Breast epithelium (tissue), 4 donors: ENCODE measurements around the gene ZNF565. TPM values are rescaled to one million over a fixed set of nuclear protein-coding genes. Genes with fewer than 3 reads are reported as not detected.

Experiments
- DNase-seq, 2 donors: peaks; one replicate each; pipeline ENCODE4 v3.0.0-alpha.2; 2019; ENCODE audit warnings: low spot score in 2 of 2
- H3K27ac ChIP-seq, 2 donors: fragments of 200-600 bp; sonication (generic) in 1 of 2; one replicate each; pipeline ENCODE4 v1.5.1; 2016 to 2019; ENCODE audit warnings: mild to moderate bottlenecking in 1 of 2
- H3K27me3 ChIP-seq, 2 donors: fragments of 200-600 bp; sonication (generic) in 1 of 2; one replicate each; pipeline versions ENCODE4 v1.5.1 to v1.6.0; 2017 to 2019; ENCODE audit warnings: control low read depth in 1 of 2, mild to moderate bottlenecking in 1 of 2
- H3K36me3 ChIP-seq: fragments of 200-600 bp; one replicate; pipeline ENCODE4 v1.5.1; 2019
- H3K4me1 ChIP-seq, 2 donors: fragments of 200-600 bp; sonication (generic); one replicate each; pipeline ENCODE4 v1.5.1; 2016 to 2019; ENCODE audit warnings: control low read depth in 1 of 2
- H3K4me3 ChIP-seq, 3 donors: fragments of 200-600 bp; sonication (generic); 1 replicate in 2 of 3; 2 replicates in 1 of 3; pipeline ENCODE4 v1.5.1; 2016 to 2019; ENCODE audit warnings: mild to moderate bottlenecking in 3 of 3, moderate library complexity in 2 of 3
- H3K9me3 ChIP-seq, 2 donors: fragments of 200-600 bp; sonication (generic) in 1 of 2; one replicate each; pipeline ENCODE4 v1.5.1; 2016 to 2019; ENCODE audit warnings: control low read depth in 1 of 2
- POLR2A ChIP-seq: fragments of 450-650 bp; IDR thresholded peaks from one replicate; pipeline ENCODE4 v1.6.1; 2016; ENCODE audit warnings: antibody characterized with exemption, mild to moderate bottlenecking, moderate library complexity
- POLR2AphosphoS5 ChIP-seq, 3 donors: sonication (generic); formaldehyde crosslinking; IDR thresholded peaks; one replicate each; pipeline ENCODE4 v1.6.1; 2017; ENCODE audit warnings: antibody characterized with exemption in 3 of 3
- intact Hi-C: fragments of 100-400 bp; cut with DNase I; formaldehyde crosslinking; loops from one replicate; pipeline ENCODE4 v1.15.1; 2023; ENCODE audit warnings: low total_unique reads
- total RNA-seq, 3 donors: library from RNA; depleted of rRNA; stranded (reverse); fragments of >200 nt; gene quantifications; one replicate each; pipeline ENCODE4 v1.1.0, GENCODE V29; 2016
- TF ChIP-seq, protein P1 (sequence below), 3 donors: fragments of 450-650 bp; IDR thresholded peaks; one replicate each; pipeline ENCODE4 v1.5.1; 2016 to 2017; ENCODE audit warnings: antibody characterized with exemption in 3 of 3, mild to moderate bottlenecking in 3 of 3, moderate library complexity in 3 of 3

The ZNF565 gene
- 1 to 10 TPM; 4.3 to 7.8 (median 7.2) TPM for total RNA-seq

DNA sequence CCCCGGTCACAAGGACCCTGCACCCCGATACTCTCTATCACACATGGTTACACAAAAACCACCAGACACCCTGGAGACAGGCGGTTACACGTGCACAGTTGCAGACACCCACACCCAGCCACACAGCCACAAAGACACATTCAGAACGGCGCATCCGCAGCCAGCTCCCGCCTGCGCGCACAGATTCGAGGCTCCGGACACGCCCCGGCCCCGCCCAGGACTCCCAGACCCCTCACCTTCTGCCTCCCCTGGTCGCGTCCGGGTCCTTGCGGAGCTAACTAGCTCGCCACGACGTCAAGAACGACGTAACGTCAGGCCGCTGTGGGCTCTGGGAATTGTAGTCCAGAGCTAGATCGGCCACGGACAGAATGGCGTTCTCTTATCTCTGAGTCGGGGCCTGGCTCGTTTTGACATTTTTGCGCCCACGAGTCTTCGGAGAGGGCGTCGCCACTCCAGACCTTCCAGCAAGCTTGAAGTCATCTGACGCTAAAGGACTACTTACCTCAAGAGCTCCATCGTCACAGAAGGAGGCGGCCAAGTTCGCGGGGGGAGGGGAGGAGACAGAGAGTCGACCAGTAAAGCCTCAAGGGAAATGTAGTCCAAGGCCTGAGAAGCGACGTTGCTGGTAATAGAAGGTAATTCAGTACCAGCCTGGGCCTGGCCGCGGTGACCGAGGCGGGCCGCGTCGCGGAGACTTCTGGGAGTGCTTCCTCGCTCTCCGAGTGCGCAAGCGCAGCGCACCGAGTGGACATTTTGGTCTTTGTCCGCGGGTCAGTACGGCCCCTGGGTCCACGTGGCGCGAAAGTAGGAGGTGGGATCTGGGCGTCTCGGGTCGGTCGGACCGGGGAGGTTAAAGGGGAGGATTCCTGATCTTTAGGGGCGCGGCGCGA is at the start of gene ZNF565, which contains the start of gene ZNF146:
ZNF565 (minus strand) TSS at position 280 of the 890 bp plus-strand sequence. CDS start 12,680 bp downstream, outside the sequence.
ZNF146 (plus strand) TSS at position 721 of the 890 bp plus-strand sequence. CDS start 21,335 bp downstream, outside the sequence.
- H3K36me3 ChIP-seq: no peaks in the 10 kb centered on the region
- peak; percentile 95 to 97 for DNase-seq
- H3K27me3 ChIP-seq: no peaks in the 10 kb centered on the region
- H3K9me3 ChIP-seq: no peaks in the 10 kb centered on the region
- intact Hi-C loops: loop anchor here (5.0 kb wide), 1 partner anchor 1123 kb away; no protein-coding TSS in a partner anchor
- peaks cover 0 to 5% of the 10 kb centered on the region in 2 donors for H3K4me1 ChIP-seq
- peak; percentile 72 to 97 (median 82) for TF ChIP-seq POLR2AphosphoS5 (IDR thresholded peaks at IDR 0.05)
- peak; percentile 91 for TF ChIP-seq POLR2A
- TF ChIP-seq, protein P1, sequence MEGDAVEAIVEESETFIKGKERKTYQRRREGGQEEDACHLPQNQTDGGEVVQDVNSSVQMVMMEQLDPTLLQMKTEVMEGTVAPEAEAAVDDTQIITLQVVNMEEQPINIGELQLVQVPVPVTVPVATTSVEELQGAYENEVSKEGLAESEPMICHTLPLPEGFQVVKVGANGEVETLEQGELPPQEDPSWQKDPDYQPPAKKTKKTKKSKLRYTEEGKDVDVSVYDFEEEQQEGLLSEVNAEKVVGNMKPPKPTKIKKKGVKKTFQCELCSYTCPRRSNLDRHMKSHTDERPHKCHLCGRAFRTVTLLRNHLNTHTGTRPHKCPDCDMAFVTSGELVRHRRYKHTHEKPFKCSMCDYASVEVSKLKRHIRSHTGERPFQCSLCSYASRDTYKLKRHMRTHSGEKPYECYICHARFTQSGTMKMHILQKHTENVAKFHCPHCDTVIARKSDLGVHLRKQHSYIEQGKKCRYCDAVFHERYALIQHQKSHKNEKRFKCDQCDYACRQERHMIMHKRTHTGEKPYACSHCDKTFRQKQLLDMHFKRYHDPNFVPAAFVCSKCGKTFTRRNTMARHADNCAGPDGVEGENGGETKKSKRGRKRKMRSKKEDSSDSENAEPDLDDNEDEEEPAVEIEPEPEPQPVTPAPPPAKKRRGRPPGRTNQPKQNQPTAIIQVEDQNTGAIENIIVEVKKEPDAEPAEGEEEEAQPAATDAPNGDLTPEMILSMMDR (IDR thresholded peaks at IDR 0.05): peak; percentile 5 to 59 (median 45)
- peak within 1 kb of the TSS; percentile 96 to 97 for H3K27ac ChIP-seq
- H3K4me3 ChIP-seq: peak within 1 kb of the TSS; percentile 68 to 95 (median 70)

DNA sequence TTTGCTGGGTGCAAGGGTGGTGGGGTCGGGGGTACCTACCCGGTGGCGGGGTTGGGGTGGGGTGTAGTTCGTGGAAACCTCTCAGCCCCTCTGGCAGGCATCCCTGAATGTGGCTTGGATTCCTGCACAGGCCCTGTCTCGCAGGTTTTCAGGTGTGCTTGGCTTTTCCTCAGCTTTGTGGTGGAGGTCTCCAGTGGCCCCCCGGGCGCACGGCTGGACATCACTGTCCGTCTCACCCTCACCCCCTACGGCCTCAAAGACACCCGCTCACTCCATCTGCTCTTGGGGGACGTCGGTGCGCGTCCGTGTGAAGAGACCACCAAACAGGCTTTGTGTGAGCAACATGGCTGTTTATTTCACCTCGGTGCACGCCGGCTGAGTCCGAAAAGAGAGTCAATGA is 44.7 kb upstream of the ZNF565 start:
- intact Hi-C loops: no loop called here
- H3K27ac ChIP-seq: no peak overlapping the region
- H3K4me1 ChIP-seq: no peaks in the 10 kb centered on the region
- H3K4me3 ChIP-seq: no peak overlapping the region
- H3K36me3 ChIP-seq: no peaks in the 10 kb centered on the region
- no peak for DNase-seq
- TF ChIP-seq POLR2A (no peak), POLR2AphosphoS5 (IDR thresholded peaks at IDR 0.05) (no peak)
- TF ChIP-seq, protein P1 (IDR thresholded peaks at IDR 0.05): no peak
- peaks cover 0 to 4% of the 10 kb centered on the region in 2 donors for H3K9me3 ChIP-seq
- no peaks in the 10 kb centered on the region for H3K27me3 ChIP-seq

DNA sequence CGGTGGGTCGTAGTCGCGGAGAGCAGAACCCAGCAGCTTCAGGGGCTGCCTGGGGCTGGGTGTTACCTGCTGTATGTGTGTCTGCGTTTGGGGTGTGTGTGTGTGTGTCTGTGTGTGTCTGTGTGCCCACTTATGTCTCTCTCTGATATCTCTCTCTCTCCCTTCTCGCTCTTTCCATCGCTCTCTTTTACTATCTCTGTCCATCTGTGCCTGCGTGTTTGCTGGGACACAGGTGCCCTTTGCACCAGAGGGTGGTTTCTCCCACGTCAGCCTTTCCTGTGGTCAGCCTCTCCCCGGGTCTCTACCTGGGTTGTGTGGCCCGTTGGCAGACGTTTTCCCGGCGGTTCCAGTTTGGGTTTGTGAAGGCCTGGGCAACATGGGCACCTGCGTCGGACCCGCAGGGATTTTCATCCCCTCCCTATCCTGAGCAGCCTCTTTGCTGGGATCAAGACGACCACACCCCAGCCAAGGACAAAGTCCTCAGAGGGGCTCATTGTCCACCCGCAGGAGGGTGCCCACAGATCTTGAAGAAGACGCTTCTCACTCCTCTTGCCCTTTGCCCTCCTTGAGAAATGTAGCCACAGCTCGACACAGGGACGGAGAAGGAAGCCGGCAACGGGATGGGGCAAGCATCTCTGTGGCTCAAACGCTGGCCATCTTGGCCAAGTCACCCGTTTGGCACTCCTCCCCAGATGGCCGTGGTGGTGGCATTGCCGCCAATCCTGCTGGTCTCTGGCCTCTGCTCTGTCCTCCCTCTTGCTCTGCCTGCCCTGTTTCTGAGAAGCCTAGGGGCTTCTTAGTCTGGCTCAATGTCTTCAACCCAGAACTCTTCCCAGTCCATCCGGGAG is 43.8 kb upstream of the ZNF565 start:
- peak overlapping the region in 2 of 3 donors; percentile 77 to 80 for H3K4me3 ChIP-seq

DNA sequence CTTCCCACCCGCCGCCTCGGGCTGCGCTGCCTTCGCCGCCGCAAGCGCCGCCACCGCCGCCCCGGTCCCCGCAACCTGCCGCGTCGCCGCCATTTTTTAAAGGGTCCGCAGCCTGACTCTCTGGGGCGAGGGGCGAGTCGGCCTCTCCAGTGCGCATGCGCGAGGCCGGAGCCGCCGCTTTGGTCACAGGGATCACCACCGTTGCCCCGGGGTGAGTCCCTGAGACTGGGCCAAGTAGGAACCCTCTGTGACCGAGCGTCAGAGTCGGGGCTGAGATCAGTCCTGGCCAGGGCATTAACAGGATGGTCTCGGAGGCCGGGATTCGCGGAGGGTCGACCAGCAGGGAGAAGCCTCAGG is 43.0 kb upstream of the ZNF565 start:
- peaks cover 0 to 4% of the 10 kb centered on the region in 2 donors for H3K9me3 ChIP-seq
- H3K27me3 ChIP-seq: no peaks in the 10 kb centered on the region
- H3K4me3 ChIP-seq: peak overlapping the region; percentile 34 to 80 (median 77)
- DNase-seq: no peak
- H3K4me1 ChIP-seq: no peaks in the 10 kb centered on the region
- intact Hi-C loops: no loop called here
- no peak overlapping the region for H3K27ac ChIP-seq
- TF ChIP-seq, protein P1 (IDR thresholded peaks at IDR 0.05): no peak
- TF ChIP-seq POLR2A (no peak), POLR2AphosphoS5 (IDR thresholded peaks at IDR 0.05) (no peak)
- no peaks in the 10 kb centered on the region for H3K36me3 ChIP-seq

More for the DNA sequence above, 43.8 kb upstream of the ZNF565 start:
- peaks cover 0 to 4% of the 10 kb centered on the region in 2 donors for H3K9me3 ChIP-seq
- no peak overlapping the region for H3K27ac ChIP-seq
- no peaks in the 10 kb centered on the region for H3K36me3 ChIP-seq
- H3K4me1 ChIP-seq: no peaks in the 10 kb centered on the region
- TF ChIP-seq, protein P1 (IDR thresholded peaks at IDR 0.05): no peak
- TF ChIP-seq POLR2AphosphoS5 (IDR thresholded peaks at IDR 0.05) (no peak), POLR2A (no peak)
- intact Hi-C loops: no loop called here
- H3K27me3 ChIP-seq: no peaks in the 10 kb centered on the region
- DNase-seq: no peak
